HepG2 (cell line): ENCODE measurements around the gene MIER1. TPM values are rescaled to one million over a fixed set of nuclear protein-coding genes. Genes with fewer than 3 reads are reported as not detected.

Source experiments
- ETV5 ChIP-seq: IDR thresholded peaks from 2 replicates; pipeline ENCODE4 v1.6.1; 2018; ENCODE audit warnings: missing biosample characterization, missing genetic modification reagents, inconsistent platforms, borderline replicate concordance
- SIX1 ChIP-seq: sonication (generic); formaldehyde crosslinking; IDR thresholded peaks from 2 replicates; pipeline ENCODE4 v1.4.0; 2020; ENCODE audit warnings: missing genetic modification reagents, borderline replicate concordance
- ZNF224 ChIP-seq: sonication (generic); formaldehyde crosslinking; IDR thresholded peaks from 2 replicates; pipeline ENCODE4 v1.5.0; 2020; ENCODE audit warnings: mild to moderate bottlenecking, missing genetic modification reagents
- ZNF337 ChIP-seq: sonication (generic); formaldehyde crosslinking; IDR thresholded peaks from 2 replicates; pipeline ENCODE4 v1.5.1; 2020; ENCODE audit warnings: missing genetic modification reagents, low read depth, mild to moderate bottlenecking, borderline replicate concordance
- ZNF614 ChIP-seq: IDR thresholded peaks from 2 replicates; pipeline ENCODE4 v1.6.1; 2018; ENCODE audit warnings: missing biosample characterization, missing genetic modification reagents, inconsistent platforms, borderline replicate concordance
- polyA plus RNA-seq, 8 experiments: library from polyadenylated mRNA; depleted of rRNA in 3 of 8; stranded (reverse) in 7 of 8; unstranded in 1 of 8; fragments of >200 nt; fragmentation: Illumina TruSeq in 4 of 8; extraction: Trizol in 4 of 8; gene quantifications; 2 replicates each; pipeline versions ENCODE4 v1.2.1 to v1.2.3, GENCODE V29; 2011 to 2016; ENCODE audit warnings: low read depth in 4 of 8, missing spikeins in 1 of 8, mixed read lengths in 1 of 8; ENCODE audit not compliant: insufficient read depth in 1 of 8
- total RNA-seq, 5 experiments: library from RNA; depleted of rRNA; stranded (reverse); fragments of >200 nt; fragmentation: Illumina TruSeq; extraction: Trizol; gene quantifications; 2 replicates each; pipeline ENCODE4 v1.2.3, GENCODE V29; 2016; ENCODE audit warnings: low read depth in 1 of 5
- TF ChIP-seq, protein P1 (sequence below): sonication (generic); formaldehyde crosslinking; IDR thresholded peaks from 2 replicates; pipeline ENCODE4 v1.8.0; 2022; ENCODE audit warnings: mild to moderate bottlenecking, missing genetic modification reagents, moderate library complexity
- TF ChIP-seq, protein P2 (sequence below): sonication (generic); formaldehyde crosslinking; IDR thresholded peaks from 2 replicates; pipeline ENCODE4 v1.4.0; 2020; ENCODE audit warnings: mild to moderate bottlenecking, missing genetic modification reagents
- TF ChIP-seq, protein P3 (sequence below): sonication (generic); formaldehyde crosslinking; IDR thresholded peaks from 2 replicates; pipeline ENCODE4 v1.4.0; 2020; ENCODE audit warnings: missing genetic modification reagents
- TF ChIP-seq, protein P4 (sequence below): sonication (generic); formaldehyde crosslinking; IDR thresholded peaks from 2 replicates; pipeline ENCODE4 v1.8.1; 2023; ENCODE audit warnings: mild to moderate bottlenecking, missing genetic modification reagents

Gene MIER1
- total and polyA plus RNA-seq, 2 of the 13 experiments (the other 11 are each of a cell fraction or from before 2014, with no cell fraction given): 7.0 to 30.4 TPM

DNA sequence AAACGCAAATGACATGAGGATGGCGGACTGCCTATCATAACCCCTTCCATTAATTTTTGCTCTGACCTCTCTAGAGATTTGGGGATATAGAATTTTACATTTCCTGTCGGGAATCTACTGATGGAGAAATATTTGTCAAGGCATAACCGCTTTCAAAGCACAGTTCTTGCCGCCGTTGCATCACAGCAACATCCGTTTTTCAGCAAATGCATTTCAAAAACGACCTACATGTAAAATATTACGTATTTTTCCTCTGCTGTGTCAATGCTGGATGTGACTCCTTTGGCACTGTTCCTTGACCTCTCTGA, 4.9 kb downstream of the MIER1 start (continued):
- TF ChIP-seq, protein P1, sequence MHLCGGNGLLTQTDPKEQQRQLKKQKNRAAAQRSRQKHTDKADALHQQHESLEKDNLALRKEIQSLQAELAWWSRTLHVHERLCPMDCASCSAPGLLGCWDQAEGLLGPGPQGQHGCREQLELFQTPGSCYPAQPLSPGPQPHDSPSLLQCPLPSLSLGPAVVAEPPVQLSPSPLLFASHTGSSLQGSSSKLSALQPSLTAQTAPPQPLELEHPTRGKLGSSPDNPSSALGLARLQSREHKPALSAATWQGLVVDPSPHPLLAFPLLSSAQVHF: no peak
- no peak for TF ChIP-seq ETV5 (CRISPR knock-in tag)
- TF ChIP-seq, protein P2, sequence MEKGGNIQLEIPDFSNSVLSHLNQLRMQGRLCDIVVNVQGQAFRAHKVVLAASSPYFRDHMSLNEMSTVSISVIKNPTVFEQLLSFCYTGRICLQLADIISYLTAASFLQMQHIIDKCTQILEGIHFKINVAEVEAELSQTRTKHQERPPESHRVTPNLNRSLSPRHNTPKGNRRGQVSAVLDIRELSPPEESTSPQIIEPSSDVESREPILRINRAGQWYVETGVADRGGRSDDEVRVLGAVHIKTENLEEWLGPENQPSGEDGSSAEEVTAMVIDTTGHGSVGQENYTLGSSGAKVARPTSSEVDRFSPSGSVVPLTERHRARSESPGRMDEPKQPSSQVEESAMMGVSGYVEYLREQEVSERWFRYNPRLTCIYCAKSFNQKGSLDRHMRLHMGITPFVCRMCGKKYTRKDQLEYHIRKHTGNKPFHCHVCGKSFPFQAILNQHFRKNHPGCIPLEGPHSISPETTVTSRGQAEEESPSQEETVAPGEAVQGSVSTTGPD (CRISPR knock-in tag): no peak
- TF ChIP-seq ZNF337 (CRISPR knock-in tag): 0 out of 2 replicates have a peak, but pooled peaks have one; percentile 11
- no peak for TF ChIP-seq ZNF224 (CRISPR knock-in tag)
- TF ChIP-seq, protein P3, sequence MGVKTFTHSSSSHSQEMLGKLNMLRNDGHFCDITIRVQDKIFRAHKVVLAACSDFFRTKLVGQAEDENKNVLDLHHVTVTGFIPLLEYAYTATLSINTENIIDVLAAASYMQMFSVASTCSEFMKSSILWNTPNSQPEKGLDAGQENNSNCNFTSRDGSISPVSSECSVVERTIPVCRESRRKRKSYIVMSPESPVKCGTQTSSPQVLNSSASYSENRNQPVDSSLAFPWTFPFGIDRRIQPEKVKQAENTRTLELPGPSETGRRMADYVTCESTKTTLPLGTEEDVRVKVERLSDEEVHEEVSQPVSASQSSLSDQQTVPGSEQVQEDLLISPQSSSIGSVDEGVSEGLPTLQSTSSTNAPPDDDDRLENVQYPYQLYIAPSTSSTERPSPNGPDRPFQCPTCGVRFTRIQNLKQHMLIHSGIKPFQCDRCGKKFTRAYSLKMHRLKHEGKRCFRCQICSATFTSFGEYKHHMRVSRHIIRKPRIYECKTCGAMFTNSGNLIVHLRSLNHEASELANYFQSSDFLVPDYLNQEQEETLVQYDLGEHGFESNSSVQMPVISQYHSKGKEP (CRISPR knock-in tag): no peak
- TF ChIP-seq, protein P4, sequence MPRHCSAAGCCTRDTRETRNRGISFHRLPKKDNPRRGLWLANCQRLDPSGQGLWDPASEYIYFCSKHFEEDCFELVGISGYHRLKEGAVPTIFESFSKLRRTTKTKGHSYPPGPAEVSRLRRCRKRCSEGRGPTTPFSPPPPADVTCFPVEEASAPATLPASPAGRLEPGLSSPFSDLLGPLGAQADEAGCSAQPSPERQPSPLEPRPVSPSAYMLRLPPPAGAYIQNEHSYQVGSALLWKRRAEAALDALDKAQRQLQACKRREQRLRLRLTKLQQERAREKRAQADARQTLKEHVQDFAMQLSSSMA (CRISPR knock-in tag): no peak
- TF ChIP-seq SIX1 (CRISPR knock-in tag): no peak
- TF ChIP-seq ZNF614 (CRISPR knock-in tag): no peak
